SK-N-SH treated with all-trans-retinoic acid at 6 μM for 48 hours (cell line): ENCODE results near the gene NFIB.

Experiments used
- ATAC-seq: fragments of 200-7000 bp; cut with Tn5 transposase; 3 replicates; pipeline ENCODE4 v1.9.1; 2020; ENCODE audit warnings: mild to moderate bottlenecking, moderate library complexity
- ARNTL ChIP-seq: fragments of 450-650 bp; formaldehyde crosslinking; IDR thresholded peaks from 2 replicates; pipeline ENCODE4 v1.5.0; 2020; ENCODE audit warnings: low read depth, mild to moderate bottlenecking, moderate library complexity, borderline replicate concordance
- BACH2 ChIP-seq: fragments of 250-450 bp; sonication (Bioruptor Pico); IDR thresholded peaks from 2 replicates; pipeline ENCODE4 v1.9.0; 2021; ENCODE audit warnings: mild to moderate bottlenecking, borderline replicate concordance
- CSDC2 ChIP-seq: fragments of 250-450 bp; sonication (Bioruptor Pico); IDR thresholded peaks from 2 replicates; pipeline ENCODE4 v1.5.0; 2020; ENCODE audit warnings: mild to moderate bottlenecking, moderate library complexity
- ESRRG ChIP-seq: fragments of 250-450 bp; sonication (Bioruptor Pico); IDR thresholded peaks from 2 replicates; pipeline ENCODE4 v1.6.1; 2021; ENCODE audit warnings: mild to moderate bottlenecking
- GLIS3 ChIP-seq: fragments of 250-450 bp; sonication (Bioruptor Pico); IDR thresholded peaks from 2 replicates; pipeline ENCODE4 v1.5.0; 2020; ENCODE audit warnings: mild to moderate bottlenecking, moderate library complexity
- ISL1 ChIP-seq: fragments of 250-450 bp; sonication (Bioruptor Pico); IDR thresholded peaks from 2 replicates; pipeline ENCODE4 v2.1.2; 2022; ENCODE audit warnings: mild to moderate bottlenecking, moderate library complexity
- OSR1 ChIP-seq: fragments of 250-450 bp; sonication (Bioruptor Pico); IDR thresholded peaks from 2 replicates; pipeline ENCODE4 v1.8.0; 2022; ENCODE audit warnings: moderate library complexity, mild to moderate bottlenecking, inconsistent platforms
- RARB ChIP-seq: fragments of 250-450 bp; sonication (Bioruptor Pico); IDR thresholded peaks from 2 replicates; pipeline ENCODE4 v1.8.0; 2021; ENCODE audit warnings: mild to moderate bottlenecking, moderate library complexity
- SNAI2 ChIP-seq: fragments of 250-450 bp; sonication (Bioruptor Pico); IDR thresholded peaks from 2 replicates; pipeline ENCODE4 v1.5.0; 2020; ENCODE audit warnings: mild to moderate bottlenecking, moderate library complexity
- TCF4 ChIP-seq: fragments of 250-450 bp; sonication (Bioruptor Pico); IDR thresholded peaks from 2 replicates; pipeline ENCODE4 v1.8.0; 2021; ENCODE audit warnings: mild to moderate bottlenecking, moderate library complexity, borderline replicate concordance
- ZFP30 ChIP-seq: fragments of 450-650 bp; formaldehyde crosslinking; IDR thresholded peaks from 2 replicates; pipeline ENCODE4 v1.5.0; 2022; ENCODE audit warnings: mild to moderate bottlenecking, moderate library complexity
- ZNF565 ChIP-seq: fragments of 450-650 bp; formaldehyde crosslinking; conservative IDR thresholded peaks from 2 replicates; pipeline ENCODE4 v1.5.0; 2020; ENCODE audit warnings: low read depth, mild to moderate bottlenecking, moderate library complexity
- ZNF70 ChIP-seq: fragments of 450-650 bp; formaldehyde crosslinking; IDR thresholded peaks from 2 replicates; pipeline ENCODE4 v1.5.0; 2020; ENCODE audit warnings: mild to moderate bottlenecking, moderate library complexity
- ZNF8 ChIP-seq: fragments of 450-650 bp; formaldehyde crosslinking; IDR thresholded peaks from 2 replicates; pipeline ENCODE4 v1.5.0; 2020; ENCODE audit warnings: mild to moderate bottlenecking, moderate library complexity
- TF ChIP-seq, protein P1 (sequence below): fragments of 250-450 bp; sonication (Bioruptor Pico); IDR thresholded peaks from 2 replicates; pipeline ENCODE4 v1.8.0; 2021; ENCODE audit warnings: low read depth, mild to moderate bottlenecking, moderate library complexity, borderline replicate concordance
- TF ChIP-seq, protein P2 (sequence below): fragments of 250-450 bp; sonication (Bioruptor Pico); IDR thresholded peaks from 2 replicates; pipeline ENCODE4 v1.5.0; 2020; ENCODE audit warnings: mild to moderate bottlenecking, moderate library complexity
- TF ChIP-seq, protein P3 (sequence below): fragments of 250-450 bp; sonication (Bioruptor Pico); IDR thresholded peaks from 2 replicates; pipeline ENCODE4 v1.5.1; 2020; ENCODE audit warnings: low read depth, mild to moderate bottlenecking, moderate library complexity
- TF ChIP-seq, protein P4 (sequence below): fragments of 250-450 bp; sonication (Bioruptor Pico); IDR thresholded peaks from 2 replicates; pipeline ENCODE4 v1.8.0; 2020; ENCODE audit warnings: mild to moderate bottlenecking, moderate library complexity, borderline replicate concordance

NFIB gene

DNA sequence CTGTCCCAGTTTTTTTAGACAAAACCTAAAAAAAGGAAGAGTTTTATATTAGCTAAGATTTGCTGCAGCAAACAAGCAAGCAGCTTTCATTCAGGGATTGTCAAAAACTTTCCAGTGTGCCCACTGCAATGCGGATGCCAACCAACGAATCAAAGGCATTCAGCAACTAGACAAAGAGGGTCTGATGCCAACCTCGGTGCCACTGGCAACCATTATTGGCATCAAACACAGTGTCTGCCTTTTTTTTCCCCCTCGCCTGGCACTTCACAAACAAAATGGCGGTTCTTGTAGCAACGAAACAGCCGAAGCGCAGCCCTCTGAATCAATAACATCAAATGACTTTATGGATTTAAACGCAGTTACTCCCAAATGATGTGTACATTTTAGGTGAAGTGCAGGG is 10.4 kb downstream of the NFIB start:
- TF ChIP-seq, protein P1, sequence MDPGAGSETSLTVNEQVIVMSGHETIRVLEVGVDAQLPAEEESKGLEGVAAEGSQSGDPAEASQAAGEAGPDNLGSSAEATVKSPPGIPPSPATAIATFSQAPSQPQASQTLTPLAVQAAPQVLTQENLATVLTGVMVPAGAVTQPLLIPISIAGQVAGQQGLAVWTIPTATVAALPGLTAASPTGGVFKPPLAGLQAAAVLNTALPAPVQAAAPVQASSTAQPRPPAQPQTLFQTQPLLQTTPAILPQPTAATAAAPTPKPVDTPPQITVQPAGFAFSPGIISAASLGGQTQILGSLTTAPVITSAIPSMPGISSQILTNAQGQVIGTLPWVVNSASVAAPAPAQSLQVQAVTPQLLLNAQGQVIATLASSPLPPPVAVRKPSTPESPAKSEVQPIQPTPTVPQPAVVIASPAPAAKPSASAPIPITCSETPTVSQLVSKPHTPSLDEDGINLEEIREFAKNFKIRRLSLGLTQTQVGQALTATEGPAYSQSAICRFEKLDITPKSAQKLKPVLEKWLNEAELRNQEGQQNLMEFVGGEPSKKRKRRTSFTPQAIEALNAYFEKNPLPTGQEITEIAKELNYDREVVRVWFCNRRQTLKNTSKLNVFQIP (CRISPR knock-in tag): no peak
- no peak for ATAC-seq

DNA sequence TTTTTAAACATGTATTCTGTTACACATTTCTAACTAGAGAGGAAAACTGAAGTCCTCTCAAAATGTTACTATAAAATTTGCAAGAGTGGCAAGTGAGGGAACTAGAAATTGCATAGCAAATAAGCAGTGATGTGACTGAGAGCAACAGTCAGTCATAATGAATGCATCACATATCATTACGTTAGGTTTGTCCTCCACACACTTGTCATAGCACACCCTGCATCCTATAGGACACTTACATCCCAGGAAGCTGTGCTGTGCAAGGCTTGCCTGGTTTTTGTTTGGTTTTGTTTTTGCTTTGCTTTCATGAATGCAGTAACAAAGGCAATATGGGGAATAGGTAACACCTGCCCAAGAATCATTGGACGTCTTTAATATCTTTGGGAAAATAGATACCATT is 10.8 kb downstream of the NFIB start:
- no peak for ATAC-seq
- no peak for TF ChIP-seq BACH2
- TF ChIP-seq, protein P2, sequence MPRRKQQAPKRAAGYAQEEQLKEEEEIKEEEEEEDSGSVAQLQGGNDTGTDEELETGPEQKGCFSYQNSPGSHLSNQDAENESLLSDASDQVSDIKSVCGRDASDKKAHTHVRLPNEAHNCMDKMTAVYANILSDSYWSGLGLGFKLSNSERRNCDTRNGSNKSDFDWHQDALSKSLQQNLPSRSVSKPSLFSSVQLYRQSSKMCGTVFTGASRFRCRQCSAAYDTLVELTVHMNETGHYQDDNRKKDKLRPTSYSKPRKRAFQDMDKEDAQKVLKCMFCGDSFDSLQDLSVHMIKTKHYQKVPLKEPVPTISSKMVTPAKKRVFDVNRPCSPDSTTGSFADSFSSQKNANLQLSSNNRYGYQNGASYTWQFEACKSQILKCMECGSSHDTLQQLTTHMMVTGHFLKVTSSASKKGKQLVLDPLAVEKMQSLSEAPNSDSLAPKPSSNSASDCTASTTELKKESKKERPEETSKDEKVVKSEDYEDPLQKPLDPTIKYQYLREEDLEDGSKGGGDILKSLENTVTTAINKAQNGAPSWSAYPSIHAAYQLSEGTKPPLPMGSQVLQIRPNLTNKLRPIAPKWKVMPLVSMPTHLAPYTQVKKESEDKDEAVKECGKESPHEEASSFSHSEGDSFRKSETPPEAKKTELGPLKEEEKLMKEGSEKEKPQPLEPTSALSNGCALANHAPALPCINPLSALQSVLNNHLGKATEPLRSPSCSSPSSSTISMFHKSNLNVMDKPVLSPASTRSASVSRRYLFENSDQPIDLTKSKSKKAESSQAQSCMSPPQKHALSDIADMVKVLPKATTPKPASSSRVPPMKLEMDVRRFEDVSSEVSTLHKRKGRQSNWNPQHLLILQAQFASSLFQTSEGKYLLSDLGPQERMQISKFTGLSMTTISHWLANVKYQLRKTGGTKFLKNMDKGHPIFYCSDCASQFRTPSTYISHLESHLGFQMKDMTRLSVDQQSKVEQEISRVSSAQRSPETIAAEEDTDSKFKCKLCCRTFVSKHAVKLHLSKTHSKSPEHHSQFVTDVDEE: no peak
- TF ChIP-seq ZNF70 (CRISPR knock-in tag): no peak
- TF ChIP-seq RARB (CRISPR knock-in tag): no peak

DNA sequence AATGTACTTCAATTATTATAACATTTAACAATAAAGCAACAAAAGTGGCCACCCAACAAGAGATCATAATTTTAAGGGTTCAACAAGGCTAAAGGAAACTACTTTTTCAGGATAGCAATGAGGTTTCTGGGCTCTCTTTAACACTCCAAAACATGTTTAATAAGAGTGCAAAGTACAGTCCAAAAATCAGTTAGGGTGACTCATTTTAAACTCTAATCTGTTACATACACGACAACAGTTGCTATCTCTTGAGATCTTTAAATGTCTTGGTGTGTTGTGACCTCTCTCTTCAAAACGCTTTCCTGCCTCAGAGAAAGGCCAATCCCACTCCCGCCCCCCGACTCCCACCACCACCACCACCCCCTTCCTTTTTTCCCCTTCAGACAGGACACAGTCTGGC is 11.5 kb downstream of the NFIB start:
- ATAC-seq: peak; percentile 55
- TF ChIP-seq OSR1 (CRISPR knock-in tag): no peak
- no peak for TF ChIP-seq RARB (CRISPR knock-in tag)
- no peak for TF ChIP-seq ZFP30
- no peak for TF ChIP-seq ESRRG (CRISPR knock-in tag)
- no peak for TF ChIP-seq ISL1 (CRISPR knock-in tag)
- TF ChIP-seq, all 23 proteins: peak for 0

DNA sequence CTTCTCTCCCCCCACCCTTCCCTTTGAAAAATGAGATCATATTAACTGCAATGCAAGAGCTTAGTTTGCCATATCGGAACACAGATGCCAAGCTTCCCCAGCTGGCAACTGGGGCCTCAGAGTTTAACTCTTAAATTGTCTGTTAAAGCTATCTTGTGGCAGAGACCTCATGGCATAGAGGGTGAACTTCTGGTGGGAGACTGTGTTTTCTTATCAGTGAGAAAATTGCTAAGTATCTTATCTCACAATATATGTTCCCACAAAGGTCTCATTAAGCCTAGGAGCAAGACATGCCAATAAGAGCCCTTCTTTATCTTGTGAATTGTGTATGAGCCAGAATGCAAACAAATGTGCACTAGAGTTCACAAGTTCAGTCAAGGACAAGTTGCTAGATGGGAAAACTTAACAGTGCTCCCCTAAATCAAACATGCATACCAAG is 12.3 kb downstream of the NFIB start:
- TF ChIP-seq ISL1 (CRISPR knock-in tag): no peak
- TF ChIP-seq, protein P3, sequence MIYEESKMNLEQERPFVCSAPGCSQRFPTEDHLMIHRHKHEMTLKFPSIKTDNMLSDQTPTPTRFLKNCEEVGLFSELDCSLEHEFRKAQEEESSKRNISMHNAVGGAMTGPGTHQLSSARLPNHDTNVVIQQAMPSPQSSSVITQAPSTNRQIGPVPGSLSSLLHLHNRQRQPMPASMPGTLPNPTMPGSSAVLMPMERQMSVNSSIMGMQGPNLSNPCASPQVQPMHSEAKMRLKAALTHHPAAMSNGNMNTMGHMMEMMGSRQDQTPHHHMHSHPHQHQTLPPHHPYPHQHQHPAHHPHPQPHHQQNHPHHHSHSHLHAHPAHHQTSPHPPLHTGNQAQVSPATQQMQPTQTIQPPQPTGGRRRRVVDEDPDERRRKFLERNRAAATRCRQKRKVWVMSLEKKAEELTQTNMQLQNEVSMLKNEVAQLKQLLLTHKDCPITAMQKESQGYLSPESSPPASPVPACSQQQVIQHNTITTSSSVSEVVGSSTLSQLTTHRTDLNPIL: 0 out of 2 replicates have a peak, but pooled peaks have one; percentile 12
- TF ChIP-seq, protein P2: peak; percentile 60; the same call in 1 of the 2 replicates
- no peak; the same call in 2 of the 3 replicates for ATAC-seq

DNA sequence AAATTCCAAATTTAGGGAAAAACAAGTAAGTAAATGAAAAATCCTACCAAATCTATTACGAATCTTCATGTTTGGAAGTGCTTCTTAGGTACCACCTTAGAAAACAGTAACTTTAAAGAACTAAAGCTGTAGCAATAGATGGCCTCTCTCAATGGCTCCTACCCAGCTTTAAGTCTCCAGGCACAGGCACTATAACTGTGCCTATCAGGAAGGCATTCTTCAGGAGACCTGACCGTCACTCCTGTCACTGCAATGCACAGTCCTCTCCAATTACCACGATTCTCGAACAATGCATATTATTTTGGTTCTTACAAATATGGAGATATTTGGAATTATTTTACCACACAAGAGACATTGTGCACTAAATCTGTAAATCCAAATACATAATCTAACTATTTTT is 12.9 kb downstream of the NFIB start:
- TF ChIP-seq ZNF70 (CRISPR knock-in tag) (no peak), BACH2 (no peak), ISL1 (CRISPR knock-in tag) (no peak), OSR1 (CRISPR knock-in tag) (no peak), ARNTL (CRISPR knock-in tag) (no peak), TCF4 (CRISPR knock-in tag) (no peak), ZFP30 (no peak), RARB (CRISPR knock-in tag) (no peak), ZNF8 (no peak), SNAI2 (CRISPR knock-in tag) (no peak), CSDC2 (CRISPR knock-in tag) (no peak), ESRRG (CRISPR knock-in tag) (no peak), GLIS3 (CRISPR knock-in tag) (no peak), ZNF565 (CRISPR knock-in tag) (no peak)
- TF ChIP-seq, protein P2: no peak
- TF ChIP-seq, protein P4, sequence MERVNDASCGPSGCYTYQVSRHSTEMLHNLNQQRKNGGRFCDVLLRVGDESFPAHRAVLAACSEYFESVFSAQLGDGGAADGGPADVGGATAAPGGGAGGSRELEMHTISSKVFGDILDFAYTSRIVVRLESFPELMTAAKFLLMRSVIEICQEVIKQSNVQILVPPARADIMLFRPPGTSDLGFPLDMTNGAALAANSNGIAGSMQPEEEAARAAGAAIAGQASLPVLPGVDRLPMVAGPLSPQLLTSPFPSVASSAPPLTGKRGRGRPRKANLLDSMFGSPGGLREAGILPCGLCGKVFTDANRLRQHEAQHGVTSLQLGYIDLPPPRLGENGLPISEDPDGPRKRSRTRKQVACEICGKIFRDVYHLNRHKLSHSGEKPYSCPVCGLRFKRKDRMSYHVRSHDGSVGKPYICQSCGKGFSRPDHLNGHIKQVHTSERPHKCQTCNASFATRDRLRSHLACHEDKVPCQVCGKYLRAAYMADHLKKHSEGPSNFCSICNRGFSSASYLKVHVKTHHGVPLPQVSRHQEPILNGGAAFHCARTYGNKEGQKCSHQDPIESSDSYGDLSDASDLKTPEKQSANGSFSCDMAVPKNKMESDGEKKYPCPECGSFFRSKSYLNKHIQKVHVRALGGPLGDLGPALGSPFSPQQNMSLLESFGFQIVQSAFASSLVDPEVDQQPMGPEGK: no peak
- TF ChIP-seq, protein P3: no peak

More for the DNA sequence above, 12.9 kb downstream of the NFIB start:
- ATAC-seq: no peak
